HG02973 (cell line): ENCODE data around the gene KCNQ1.
"Not testable (repeated sequence)": the region's sequence is repeated elsewhere in the genome, so short reads cannot be mapped to it uniquely, and the experiment has no call there.

Source experiments
- ATAC-seq: cut with Tn5 transposase; IDR thresholded peaks from one replicate; pipeline ENCODE4 v1.9.1; 2021; ENCODE audit warnings: moderate library complexity; ENCODE audit not compliant: unreplicated experiment

The KCNQ1 gene

DNA sequence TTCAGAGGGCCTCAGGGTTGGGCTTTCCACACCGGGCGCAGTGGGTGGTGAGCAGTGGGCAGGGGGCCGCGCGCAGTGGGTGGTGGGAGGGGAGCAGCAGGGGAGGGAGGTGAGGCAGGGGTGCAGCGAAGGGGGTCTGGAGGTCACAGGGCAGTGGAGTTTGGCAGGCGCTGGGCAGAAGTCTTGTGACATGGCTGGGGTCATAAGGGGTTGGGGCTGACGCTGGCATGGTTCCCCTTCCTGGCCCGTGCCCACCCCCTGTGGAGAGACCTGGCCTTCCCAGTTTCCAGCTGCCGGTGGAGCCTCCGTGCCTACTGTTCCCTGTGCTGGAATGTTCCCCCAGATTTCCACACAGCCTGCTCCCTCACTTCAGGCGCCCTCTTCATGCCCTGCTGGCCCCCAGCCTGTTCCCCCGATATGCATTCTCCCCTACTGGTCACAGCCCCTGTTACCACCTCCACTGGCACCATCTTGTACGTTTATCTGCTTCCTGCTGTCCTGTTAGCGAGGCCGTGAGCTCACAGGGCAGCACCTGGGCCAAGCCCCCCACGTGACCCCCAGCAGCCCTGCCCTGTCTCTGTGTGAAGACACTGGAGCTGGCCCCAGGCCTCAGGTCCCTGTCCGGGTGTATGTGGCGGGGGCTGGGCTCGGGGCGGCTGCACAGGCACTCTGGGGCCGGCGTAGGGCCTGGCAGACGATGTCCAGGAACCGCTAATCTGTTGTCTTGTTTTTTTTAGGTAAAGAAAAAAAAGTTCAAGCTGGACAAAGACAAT, 143.4 kb downstream of the KCNQ1 start:
- ATAC-seq: no peak

DNA sequence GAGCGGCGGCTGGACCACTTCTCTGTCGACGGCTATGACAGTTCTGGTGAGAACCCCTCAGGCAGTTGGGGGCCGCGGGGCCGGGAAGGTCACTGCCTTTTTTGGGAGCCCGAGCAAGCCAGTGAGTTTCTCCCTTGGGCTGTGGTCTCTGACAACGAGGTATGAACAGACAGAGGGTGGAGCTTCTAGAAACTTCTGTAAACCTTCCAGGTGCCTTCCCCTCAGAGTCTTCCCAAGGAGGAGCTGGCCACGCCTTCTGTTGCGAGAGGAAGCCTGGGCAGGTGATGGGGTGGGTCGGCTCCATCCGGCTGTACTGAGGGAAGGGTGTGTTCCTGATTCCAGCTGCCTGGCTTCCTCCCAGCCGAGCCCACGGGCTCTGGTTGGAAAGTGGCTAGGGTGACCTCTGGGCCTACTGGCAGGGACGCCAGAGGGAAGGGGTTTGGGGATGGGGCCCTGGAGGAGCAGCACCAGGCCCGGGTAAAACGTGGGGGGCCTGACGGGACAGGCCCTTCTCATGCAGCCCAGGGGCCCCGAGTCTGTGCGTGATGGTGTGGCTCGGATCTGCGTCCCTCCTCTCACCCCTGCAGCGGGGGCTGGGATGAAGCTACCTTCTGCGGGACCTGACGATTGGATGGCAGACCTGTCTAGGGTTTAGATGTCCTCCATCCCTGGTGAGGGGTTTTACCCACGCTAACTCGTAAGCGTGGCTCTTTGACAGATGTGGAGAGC, 144.2 kb downstream of the KCNQ1 start:
- ATAC-seq: no peak

DNA sequence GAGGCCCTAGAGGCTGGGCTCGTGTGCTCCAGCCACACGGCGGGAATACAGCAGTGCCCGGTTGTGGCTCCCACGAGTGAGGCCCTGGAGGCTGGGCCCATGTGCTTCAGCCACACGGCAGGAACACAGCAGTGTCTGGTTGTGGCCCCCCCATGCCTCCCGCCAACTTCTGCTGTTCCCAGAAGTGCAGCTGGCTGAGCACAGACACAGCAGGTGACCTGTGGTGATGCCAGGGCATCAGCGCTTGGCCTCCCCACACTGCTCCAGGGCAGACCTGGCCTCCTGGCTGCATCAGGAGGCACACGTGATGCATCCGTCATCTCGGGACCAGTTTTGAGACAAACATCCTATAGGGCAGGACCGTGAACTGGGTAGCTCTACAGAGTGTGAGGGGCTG, 144.7 kb downstream of the KCNQ1 start:
- ATAC-seq: no peak

DNA sequence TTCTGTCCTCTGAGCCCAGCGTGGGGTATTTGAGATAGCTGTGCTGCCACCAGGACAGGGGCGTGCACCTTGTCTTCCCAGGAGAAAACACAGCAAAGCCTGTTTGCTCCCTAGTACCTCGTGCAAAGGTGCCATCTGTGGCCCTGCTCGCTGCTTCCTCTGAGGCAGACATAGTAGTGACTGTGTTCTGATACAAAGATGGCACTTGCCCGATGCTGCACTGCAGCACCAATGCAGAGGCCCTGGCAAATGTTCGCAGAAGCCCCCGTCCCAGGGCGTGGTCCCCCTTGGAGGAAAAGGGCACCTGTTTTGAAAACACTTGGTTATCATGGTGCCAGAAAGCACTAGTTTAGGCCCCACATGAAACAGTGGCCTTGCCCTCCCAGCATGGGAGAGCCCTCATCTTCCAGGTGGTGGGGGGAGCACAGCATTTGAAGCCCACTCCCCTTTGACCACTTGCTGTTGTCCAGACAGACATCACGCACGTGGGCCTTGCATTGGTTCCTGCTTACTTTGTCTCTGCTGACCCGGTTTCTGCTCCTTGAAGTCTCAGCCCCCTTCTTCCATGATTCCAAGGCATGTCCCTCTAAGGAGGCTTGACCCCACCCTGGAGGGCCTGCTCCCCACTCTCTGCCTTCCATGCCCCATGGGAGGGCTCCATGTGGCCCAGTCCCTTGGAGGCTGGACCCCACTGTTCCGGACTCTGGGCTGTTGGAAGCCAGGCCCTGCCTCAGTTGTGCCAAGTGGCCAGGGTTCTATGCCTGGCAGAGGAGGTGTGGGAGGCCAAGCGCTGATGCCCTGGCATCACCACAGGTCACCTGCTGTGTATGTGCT, 145.5 kb downstream of the KCNQ1 start:
- no peak for ATAC-seq

DNA sequence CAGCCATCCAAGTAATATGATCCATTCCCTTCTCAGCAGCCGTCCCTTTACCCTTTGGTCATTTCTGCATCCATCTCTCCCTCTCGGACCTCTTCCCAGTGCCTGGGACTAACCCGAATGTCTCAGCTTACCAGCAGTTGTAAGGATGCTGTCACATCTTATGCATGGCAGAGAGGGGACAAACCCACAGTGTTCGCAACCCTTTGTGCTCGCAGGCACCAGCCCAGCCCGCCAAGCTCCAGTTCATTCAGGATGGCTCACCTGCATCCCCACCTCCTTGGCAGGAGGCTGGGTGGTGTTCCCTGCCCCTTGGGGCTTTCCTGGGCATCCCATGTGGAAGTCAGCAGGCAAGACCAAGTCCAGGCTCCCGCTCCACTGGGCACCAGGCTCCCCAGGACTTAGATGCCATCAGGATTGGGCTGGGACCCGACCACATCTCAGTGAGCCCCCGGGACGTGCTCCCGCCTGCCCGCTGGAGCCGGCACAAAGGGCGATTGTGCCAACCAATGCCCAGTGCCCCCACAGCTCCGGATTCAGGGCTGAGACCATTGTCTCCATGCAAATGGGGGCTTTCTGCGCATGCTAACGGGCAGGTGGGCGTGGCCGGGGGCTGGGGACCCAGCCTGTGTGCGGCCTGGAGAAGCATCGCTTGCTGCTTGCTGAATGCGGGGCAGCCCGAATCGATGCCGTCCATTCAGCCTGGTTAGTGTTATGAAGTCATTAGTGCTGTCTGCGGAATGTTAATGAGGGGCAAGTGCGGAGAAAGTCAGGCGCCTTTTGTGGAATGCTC, 146.4 kb downstream of the KCNQ1 start:
- no peak for ATAC-seq

DNA sequence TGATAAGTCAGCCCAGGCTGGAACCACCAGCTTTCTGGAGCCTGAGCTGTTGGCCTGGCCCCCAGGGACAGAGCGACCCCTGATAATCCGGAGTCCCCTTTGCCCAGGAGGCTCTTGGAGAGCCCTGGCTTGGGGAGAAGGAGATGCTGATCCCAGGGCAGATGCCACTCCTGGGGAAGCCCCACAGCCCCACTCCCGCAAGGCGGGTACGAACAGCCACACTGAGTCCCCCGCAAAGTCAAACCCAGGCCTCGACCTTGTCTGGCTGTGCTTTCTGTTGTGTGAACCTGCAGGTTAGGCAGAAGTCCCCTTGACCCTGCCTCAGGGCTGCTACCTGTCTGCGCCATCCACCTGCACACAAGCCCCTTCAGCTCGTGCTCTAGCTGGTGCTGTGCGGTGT, 147.0 kb downstream of the KCNQ1 start:
- ATAC-seq: no peak

DNA sequence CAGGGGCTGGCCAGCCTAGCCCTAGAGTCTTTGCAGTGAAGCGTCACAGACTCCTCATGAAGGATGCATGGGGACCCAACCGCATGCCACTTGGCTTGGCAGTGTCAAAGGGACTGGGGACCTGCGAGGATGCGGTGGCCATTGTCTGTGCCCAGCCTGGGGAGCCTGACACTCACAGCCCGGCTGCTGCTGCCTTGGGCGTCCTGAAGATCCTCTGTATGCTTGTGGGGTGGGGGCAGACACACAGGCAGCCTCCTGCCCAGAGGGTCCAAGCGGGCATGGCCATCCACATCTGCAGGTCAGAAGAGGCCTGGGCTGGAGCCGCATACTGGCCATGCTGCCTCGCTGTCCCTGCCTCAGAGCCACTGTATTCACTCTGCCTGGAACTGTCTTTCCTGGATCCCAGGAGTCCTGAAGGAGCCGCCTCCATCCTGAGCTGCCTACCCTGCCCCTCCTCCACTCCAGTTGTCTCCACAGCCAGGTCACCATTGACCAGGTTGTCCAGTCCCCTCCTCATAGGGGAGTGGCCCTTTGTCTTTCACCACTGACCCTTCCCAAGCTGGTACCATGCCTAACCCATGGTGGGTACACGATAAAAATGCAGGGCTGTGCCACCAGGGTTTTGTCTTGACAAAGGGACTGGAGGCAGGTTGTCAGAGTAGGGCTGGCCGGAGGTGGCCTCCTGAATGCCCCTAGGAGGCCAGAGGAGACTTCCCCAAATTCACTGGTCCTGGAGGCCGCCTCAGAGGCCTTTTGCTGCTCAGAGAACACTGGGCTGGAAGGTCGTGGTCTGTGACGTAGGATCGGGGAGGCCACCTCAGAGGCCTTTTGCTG, 148.0 kb downstream of the KCNQ1 start:
- no peak for ATAC-seq

DNA sequence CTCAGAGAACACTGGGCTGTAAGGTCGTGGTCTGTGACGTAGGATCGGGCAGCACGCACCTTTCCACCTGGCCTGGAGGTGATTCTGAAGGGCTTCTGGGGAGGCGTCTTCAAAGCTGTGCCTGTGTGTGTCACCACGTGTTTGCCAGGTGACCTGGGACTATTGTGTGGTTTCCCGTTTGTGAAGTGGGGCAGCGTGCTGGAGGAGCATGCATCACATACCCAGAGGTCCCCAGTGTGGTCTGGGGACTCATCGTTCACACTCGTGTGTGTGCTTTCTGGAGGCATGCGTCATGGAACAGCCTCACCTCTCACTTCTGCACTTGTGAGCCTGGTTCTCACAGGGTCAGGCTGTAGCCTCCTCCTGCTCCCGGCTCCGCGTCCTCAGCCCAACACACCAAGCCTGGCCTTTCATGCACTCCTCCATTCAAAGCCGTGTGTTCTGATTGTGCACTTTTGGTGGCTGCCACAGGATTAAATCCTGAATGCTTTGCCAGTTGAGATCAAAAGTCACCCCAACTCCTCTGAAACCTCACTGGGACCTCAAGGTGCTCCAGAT, 148.7 kb downstream of the KCNQ1 start:
- ATAC-seq: no peak

DNA sequence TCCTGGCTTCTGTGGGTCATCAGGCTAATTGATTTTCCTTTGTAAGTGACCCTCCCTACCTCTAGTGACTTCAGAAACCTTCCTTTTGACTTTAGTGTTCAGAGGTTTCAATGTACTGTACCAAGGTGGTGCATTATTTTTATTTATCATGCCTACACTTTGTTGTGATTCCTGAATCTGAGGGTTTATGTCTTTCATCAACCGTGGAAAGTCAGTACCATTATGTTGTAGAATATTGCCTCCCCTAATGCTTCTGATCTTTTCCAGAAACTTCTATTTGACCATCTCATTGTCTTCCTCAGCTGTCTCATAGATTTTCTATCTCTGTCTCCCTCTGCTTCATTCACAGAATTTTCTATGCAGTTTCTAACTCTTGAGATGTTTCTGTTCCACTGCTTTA, 149.5 kb downstream of the KCNQ1 start:
- ATAC-seq: no peak

DNA sequence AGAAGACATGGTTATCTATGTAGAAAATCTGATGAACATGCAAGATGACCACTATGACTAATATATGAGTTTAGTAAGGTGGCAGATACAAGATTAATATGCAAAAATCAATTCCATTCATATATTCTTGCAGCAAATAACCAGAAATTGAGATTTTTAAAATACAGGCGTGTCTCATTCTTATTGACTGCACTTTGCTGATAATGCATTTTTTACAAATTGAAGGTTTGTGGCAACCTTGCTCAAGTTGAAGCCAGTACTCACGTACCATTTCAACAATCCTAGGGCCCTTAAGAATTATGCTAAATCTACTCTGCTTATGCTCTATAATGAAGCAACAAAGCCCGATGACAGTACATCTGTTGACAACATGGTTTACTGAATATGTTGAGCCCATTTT, 150.4 kb downstream of the KCNQ1 start:
- no peak for ATAC-seq

DNA sequence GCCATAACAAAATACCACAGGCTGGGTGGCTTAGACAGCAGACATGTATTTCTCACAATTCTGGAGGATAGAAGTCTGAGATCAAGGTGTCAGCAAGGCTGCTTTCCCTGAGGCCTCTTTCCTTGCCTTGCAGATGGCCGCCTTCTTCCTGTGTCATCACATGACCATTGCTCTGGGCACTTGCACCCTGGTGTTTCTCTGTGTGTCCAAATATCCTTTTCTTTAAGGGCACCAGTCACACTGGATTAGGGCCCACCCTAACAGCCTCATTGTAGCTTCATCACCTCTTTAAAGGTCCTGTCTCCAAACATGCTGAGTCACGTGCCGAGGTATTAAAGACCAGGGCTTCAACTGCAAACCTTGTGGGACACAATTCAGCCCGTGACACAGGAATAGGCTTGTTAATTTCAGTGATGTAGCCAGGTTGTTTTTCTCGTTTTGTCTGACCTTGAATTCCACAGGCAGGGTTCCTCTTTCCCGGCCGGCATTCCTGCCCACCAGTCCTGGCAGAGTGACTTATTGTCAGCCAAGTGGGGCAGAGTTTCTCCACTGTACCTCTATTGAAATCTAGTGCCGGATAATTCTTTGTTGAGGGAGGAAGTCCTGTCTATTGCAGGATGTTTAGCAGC, 154.9 kb downstream of the KCNQ1 start:
- no peak for ATAC-seq

DNA sequence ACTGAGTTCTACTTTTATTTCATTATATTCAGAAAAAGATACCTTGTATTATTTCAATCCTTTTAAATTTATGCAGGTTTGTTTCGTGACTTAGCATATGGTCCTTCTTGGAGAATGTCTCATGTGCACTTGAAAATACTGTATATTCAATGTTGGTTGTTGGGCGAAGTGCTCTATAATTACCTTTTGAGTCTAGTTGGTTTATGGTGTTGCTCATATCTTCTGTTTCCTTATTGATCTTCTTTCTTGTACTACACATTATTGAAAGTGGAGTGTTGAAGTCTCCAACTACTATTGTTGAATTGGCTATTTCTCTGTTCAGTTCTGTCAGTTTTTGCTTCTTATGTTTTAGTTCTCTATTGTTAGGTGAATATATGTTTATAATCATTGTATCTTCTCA, 164.5 kb downstream of the KCNQ1 start:
- ATAC-seq: no peak

DNA sequence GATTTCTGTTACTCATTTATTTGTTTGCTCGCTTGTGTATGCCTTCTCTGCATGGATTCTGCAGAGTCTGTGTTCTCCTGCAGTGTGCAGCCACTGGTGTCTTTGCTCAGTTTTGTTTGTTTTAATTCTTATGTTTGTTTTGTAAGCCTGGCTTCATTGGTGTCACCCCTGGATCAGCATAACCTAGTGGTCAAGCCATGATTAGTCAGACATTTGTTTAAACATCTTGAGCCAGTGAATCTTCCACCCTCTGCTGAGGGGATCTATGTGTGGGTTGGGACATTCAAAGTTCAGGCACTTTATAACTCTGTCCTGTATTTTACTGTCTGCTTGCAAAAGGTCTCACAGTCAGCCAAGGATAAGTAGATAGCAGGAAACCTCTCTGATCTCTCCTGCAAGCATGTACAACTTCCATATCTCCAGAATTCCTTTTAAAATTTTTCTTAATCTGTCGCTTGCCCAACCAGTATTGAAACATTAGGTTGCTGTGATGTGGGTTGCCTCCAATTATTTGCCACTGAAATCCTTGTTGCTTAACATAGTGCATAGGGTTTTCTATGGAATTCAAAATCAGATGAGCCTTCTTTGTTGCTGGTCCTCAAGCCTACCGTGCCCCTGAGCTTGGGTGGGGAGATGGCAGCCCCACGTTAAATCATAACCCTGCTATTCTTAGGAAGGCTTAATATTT, 168.2 kb downstream of the KCNQ1 start:
- ATAC-seq: no peak

DNA sequence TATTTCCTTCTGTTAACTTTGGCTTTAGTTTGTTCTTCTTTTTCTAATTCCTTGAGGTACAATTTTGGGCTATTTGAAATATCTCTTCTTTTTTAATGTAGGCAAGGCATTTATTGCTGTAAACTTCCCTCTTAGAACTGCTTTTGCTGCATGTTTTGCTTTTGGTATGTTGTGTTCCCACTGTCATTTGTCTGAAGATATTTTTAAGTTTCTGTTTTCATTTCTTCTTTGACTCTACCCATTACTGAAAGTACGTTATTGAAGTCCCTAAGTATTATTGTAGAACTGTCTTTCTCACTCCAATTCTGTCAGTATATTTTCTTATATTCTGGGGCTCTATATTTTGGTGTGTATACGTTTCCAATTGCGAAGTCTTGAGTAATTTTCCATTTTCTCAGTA, 177.1 kb downstream of the KCNQ1 start:
- ATAC-seq: no peak

DNA sequence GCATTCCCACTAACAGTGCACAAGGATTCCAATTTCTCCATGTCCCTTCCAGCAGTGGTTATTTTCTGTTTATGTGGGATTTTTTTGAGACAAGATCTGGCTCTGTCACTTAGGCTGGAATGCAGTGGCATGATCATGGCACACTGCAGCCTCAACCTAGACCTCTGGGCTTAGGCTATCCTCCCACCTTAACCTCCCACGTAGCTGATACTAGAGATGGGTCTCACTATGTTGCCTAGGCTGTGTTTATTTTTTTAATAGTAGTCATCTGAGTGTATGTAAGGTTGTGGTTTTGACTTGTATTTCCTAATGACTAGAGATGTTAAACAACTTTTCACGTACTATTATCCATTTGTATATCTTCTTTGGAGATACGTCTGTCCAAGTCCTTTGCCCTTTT, 180.4 kb downstream of the KCNQ1 start:
- ATAC-seq: no peak

DNA sequence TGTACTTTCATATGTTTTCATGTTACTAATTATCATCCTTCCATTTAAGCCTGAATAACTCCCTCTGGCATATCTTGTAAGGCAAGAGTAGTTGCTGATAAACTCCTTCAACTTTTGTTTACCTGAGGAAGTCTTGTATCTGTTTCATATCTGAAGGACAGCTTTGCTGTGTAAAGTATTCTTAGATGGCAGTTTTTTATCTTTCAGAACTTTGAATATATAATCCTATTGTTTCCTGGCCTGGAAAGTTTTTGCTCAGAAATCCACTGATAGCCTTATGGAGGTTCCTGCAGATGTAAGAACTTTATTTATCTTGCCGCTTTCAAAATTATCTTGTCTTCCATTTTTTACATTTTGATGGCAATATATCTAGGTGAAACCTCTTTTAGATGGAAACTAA, 185.9 kb downstream of the KCNQ1 start:
- ATAC-seq: no peak

DNA sequence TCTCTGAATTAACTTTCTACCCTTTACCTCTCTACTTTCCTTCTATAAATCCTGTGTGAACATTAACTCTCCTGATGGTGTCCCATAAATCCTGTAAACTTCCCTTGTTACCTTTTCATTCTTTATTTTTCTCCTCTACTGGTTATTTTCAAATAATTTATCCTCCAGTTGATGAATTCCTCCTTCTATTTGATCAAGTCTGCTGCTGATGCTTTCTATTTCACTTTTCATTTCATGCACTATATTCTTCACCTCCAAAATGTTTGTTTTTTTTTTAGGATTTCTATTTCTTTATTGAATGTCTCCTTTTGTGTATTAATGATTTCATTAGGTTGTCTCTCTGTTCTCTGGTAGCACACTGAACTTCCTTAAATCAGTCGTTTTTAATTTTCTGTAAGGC, 186.4 kb downstream of the KCNQ1 start:
- ATAC-seq: no peak

DNA sequence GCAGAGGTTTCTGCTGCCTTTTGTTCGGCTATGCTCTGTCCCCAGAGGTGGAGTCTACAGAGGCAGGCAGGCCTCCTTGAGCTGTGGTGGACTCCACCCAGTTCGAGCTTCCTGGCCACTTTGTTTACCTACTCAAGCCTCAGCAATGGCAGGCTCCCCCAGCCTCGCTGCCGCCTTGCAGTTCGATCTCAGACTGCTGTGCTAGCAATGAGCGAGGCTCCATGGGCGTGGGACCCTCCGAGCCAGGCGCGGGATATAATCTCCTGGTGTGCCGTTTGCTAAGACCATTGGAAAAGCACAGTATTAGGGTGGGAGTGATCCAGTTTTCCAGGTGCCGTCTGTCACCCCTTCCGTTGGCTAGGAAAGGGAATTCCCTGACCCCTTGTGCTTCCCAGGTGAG, 195.0 kb downstream of the KCNQ1 start:
- not testable (repeated sequence) for ATAC-seq

DNA sequence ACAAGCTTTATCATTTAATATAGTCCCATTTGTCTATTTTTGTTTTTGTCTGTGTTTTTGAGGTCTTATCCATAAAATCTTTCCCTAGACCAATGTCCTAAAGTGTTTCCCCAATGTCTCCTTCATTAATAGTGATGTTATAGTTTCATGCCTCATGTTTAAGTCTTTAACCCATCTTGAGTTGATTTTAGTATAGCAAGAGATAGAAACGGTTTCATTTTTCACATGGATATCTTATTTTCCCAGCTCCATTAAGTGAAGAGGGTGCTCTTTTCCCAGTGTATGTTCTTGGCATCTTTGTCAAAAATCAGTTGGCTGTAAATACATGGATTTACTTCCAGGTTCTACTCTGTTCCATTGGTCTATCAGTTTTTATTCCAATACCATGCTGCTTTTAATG, 196.8 kb downstream of the KCNQ1 start:
- ATAC-seq: no peak
